LNCAP (cell line): ENCODE results near the gene RNF39.
A peak's percentile ranks its signal among the peaks of the same experiment; 100 is the strongest.

Source experiments
- CTCF ChIP-seq: fragments of 450-650 bp; IDR thresholded peaks from 2 replicates; pipeline ENCODE4 v1.5.1; 2017; ENCODE audit warnings: mild to moderate bottlenecking

Gene RNF39, protein sequence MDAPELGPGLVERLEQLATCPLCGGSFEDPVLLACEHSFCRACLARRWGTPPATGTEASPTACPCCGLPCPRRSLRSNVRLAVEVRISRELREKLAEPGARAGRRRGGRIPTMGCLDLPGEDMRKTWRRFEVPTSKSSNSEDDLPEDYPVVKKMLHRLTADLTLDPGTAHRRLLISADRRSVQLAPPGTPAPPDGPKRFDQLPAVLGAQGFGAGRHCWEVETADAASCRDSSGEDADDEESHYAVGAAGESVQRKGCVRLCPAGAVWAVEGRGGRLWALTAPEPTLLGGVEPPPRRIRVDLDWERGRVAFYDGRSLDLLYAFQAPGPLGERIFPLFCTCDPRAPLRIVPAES

DNA sequence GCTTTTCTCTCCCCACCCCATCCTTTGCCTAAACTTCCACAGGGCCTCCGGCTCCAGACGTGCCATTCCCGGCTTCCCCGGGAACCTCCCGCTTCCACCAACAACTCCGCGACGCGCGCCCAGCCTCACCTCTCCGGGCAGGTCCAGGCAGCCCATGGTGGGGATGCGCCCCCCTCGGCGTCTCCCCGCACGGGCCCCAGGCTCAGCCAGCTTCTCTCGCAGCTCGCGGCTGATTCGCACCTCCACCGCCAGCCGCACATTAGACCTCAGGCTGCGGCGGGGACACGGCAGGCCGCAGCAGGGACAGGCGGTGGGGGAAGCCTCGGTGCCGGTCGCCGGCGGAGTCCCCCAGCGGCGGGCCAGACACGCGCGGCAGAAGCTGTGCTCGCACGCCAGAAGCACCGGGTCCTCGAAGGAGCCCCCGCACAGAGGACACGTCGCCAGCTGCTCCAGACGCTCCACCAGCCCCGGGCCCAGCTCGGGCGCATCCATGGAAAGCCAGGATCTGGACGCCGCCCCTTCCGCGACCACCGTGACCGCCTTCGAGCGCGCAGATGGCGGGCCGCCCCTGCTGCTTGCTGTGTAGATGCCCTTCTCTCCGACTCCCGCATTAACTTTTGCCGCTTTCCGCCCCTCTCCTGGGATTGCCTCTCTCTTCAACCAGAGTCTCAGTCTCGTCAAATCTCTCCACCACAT, at the start of gene RNF39:
Gene RNF39 (minus strand): TSS at position 676 of the 696 bp plus-strand sequence. CDS start 184 bp downstream, at position 492.
- no peak for TF ChIP-seq CTCF

DNA sequence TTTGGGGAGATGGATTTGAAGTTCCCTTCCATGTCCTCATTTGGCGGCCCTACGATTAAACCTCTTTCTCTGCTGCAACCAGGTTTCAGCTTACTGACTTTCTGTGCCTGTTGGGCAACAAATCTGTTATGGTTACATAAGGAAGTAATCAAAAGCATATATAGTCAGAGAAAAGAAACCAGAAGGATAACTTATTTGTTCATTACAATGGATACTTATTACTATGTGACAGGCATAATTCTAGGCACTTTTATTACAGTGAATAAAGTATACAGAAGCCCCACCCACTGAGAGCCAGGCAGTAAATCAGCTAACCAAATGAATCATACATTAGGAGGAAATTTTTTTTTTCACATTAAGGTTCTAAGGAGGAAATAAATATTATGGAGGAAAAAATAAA, 46.9 kb upstream of the RNF39 start:
- TF ChIP-seq CTCF = no peak

GRCh38 chr6:30121446-30122366, 46.1 kb upstream of the RNF39 start:
- no peak for TF ChIP-seq CTCF

- peak; percentile 17; the same call in 1 of the 2 replicates for TF ChIP-seq CTCF
These were observed 41.2 kb upstream of the RNF39 start for GRCh38 chr6:30116724-30117123.

DNA sequence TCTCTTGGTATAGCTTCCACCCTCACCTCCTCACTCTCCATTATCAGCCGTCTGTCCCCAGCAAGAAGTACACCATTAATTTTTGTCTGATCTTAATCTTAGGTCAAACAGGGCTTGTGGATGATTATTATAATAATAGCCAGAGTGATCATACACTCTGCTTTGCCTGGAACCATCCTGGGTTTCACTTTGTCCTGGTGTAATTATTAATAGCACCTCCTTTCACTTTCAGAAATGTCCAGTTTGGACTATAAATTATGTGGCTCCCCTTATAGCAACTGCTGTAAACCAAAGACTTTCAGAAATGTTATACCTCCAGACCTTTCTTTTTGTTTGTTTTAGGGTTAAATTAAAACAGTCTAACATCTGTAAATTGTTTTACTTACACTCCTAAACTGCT, 38.3 kb upstream of the RNF39 start:
- TF ChIP-seq CTCF = no peak

DNA sequence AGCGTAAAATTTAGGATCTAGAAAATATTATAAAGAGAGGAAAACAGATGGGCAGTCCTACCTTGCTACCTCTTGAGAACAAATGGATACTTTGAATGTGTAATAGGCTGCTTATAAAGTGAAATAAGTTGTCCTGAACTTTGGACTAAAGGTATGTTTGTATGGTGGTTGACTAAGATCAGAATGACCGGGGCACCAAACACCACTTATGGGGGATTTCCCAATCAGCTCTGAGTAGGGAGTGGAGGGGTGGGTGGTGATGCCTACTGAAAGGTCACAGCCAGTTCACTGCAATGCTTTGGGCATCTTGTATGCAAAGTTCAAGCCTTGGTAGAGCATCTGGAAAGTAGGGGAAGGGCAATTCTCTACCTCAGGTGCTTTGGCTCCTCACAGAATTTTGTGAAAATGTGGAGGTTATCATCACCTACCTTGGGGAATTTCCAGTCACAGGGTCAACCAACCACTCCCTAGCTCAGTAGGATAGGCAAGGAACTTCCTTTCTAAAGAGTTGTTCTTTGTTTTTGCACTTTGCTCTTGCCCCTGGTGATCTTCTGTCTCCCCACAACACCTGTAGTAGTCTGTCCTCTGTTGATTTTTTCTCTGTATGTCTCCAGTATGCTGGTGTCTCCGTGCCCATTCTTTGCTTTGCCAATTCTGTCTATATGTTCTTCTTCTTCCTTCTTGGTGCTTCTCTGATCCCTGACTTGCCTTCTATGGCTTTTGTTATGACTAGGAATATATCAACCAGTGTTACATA, 37.6 kb upstream of the RNF39 start, which contains the start of gene TRIM31:
Gene TRIM31 (minus strand): TSS at position 88 of the 757 bp plus-strand sequence. CDS start 285 bp downstream, outside the sequence.
- no peak for TF ChIP-seq CTCF
